Hematopoietic multipotent progenitor cell (in vitro differentiated cells): ENCODE measurements around the gene KIRREL3. TPM values are rescaled to one million over a fixed set of nuclear protein-coding genes. Genes with fewer than 3 reads are reported as not detected.

ENCODE experiments used
- DNase-seq, 3 donors: peaks; one replicate each; pipeline ENCODE4 v3.0.0-alpha.2; 2011 to 2015; ENCODE audit warnings: low read depth in 2 of 3, low spot score in 2 of 3
- total RNA-seq: library from RNA; depleted of rRNA; stranded (reverse); fragments of >200 nt; gene quantifications from one replicate; pipeline ENCODE4 v1.2.3, GENCODE V29; 2012

The KIRREL3 gene
- total RNA-seq, 1 donor = not detected

DNA sequence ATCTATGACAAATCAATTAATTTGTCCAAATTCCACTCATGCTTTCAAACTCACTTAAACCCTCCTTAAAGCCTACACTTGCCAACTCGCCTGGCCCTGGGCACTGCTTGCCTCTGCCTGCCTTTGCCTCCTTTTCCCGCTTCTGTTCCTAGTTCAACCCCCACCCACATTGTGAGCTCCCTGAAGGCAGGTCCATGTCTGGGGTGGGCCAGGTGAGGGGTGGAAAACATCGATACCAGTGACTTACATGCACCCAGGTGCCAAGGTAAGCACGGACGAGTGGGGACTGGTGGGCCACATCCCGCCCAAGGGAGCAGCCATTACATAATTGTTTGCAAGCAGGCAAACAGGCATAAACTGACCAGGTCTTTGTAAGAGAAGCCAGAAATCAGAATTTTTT, 498.9 kb downstream of the KIRREL3 start:
- DNase-seq = no peak

DNA sequence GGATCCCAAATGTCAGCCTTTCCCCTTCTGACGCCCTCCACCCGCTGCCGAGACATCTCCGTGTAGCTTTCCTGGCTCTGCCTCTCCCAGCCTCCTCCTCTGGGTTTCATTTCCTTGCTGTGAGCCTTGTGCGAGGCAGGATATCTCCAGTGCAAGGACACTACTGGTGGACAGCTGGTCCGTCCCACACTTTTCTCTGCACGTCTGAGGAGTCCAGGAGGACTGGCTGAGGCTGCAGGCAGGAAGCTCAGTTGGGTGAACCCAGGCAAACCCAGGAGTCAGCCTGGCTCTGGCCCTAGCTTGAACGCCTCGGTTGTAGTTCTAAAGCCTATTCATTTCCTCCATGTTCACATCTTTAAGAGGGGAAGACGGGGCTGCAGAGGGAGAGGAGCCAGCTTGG, 499.6 kb downstream of the KIRREL3 start:
- DNase-seq = no peak

DNA sequence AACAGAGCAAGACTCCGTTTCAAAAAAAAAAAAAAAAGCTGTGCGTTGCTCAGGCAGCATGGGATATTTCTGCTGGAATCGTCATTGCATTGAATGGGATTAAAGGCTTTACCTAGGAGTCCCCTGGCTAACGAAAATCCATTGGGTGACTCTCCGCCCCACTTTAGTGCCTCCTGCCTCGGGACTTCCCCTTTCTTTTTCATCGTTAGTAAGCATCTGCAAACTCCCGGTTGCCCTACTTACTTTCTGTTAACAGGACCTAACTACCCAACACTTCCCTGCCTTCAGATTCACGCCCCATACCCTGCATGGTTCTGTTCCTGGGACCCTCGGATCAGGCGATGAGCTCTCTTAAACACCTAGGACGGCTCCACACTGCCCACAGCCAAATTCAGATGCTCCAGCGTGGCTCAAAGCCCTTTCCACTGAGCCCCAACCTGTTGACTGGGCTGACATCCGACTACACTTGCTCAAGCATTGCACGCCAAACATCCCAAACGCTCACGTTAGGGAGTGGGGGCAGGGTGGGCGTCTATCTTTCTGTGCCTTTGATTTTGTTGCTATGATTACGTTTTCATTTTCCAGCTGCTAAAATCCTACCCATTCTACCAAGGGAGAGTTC, 501.3 kb downstream of the KIRREL3 start:
- DNase-seq = peak in 1 of 3 donors; percentile 53

GRCh38 chr11:126498281-126498680, 502.3 kb downstream of the KIRREL3 start:
- no peak for DNase-seq

GRCh38 chr11:126497581-126498122, 502.9 kb downstream of the KIRREL3 start:
- DNase-seq = no peak

GRCh38 chr11:126496576-126497337, 503.8 kb downstream of the KIRREL3 start:
- no peak for DNase-seq

GRCh38 chr11:126495281-126496220, 505.0 kb downstream of the KIRREL3 start:
- DNase-seq = no peak

DNA sequence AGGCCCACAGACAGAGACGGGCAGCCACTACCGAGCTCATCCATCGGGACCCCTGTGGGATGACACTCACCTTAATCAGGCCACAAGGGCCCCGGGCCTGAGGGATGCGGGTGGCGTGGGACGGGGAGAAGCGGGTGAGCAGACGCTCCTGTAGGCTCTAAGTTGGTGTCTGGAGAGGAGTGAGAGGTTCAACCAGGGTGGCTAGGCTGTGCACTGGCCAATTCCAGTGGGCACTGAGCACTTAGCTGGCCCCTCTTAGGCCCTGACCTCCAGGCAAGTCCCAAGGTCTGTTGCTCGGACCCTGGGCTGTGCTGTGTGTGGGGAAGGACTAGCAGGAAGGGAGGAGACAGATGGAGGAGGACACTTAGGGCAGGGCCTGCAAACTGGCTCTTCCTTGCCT, 505.7 kb downstream of the KIRREL3 start:
- DNase-seq = no peak

DNA sequence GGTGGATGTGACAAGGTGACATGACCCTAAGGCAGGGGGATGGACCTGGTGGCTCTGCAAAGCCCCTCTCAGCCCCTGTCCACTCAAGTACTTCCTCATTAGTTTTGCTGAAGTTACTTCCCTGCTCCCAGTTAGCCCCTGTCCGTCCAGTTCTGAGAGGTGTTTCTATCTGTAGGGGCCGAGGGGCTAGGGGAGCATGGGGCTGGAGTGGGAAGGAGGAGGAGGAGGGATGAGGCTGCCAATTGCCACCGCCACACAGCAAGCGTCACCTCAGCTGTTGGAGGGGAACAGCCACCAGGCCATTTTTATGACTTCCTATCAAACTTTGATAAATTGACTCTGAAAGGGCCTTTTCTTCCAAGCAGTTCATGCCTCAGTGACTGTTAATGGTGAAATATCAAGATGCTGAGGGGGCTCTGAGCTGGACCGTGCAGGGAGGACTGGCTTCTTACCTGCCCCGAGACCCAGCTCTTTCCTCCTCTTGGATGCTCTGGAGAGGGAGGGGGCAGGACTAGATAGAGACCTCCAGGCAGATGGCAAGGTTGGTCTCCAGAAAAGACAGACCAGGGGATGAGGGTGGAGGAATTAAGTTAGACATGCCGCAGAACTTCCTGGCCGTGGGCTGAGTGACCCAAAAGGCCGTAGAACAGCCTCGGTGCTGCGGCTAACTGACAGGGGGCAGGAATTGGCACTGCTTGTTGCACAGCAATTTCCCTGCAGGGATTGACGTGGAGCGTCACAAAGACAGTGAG, 508.1 kb downstream of the KIRREL3 start:
- DNase-seq = no peak

GRCh38 chr11:126491092-126491491, 509.5 kb downstream of the KIRREL3 start:
- DNase-seq = no peak

DNA sequence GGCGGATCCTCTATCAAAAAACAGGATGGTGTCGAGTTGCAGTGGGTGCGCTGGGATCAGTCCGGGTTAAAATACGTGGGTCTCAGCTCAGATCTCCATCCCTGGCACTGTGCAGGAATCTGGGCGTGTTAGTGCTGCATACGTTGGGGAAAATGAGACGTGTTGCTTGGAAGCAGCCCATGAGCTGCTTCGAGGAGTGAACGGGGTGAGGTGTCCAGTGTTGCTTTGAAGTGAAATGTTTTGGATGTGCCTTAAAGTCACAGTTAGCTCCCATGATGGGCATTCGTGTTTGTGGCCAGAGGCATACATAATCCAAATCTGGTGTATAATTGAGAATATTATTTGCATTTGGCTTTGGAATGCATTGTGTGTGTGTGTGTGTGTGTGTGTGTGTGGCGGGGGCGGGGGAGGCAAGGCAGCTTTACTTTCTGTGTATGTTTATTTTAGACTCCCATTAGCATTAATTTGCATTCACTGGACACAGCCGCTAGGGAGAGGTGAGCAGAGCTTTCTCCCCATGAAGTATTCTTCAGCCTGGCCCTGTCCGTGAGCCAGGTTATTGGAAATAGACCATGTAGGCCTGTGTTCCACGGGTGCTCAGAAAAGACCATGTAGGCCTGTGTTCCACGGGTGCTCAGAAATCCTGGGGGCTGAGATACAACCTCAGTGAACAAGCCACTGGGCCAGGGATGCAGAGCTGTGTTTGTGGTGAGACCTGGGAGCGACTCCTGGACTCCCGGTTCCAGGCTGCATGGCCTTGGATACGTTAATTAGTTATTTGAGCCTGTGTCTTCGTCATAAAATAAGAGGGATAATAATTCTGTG, 510.5 kb downstream of the KIRREL3 start:
- no peak for DNase-seq

GRCh38 chr11:126488591-126489370, 511.8 kb downstream of the KIRREL3 start:
- no peak for DNase-seq

- no peak for DNase-seq
Observed at GRCh38 chr11:126487711-126488110, 512.9 kb downstream of the KIRREL3 start.

DNA sequence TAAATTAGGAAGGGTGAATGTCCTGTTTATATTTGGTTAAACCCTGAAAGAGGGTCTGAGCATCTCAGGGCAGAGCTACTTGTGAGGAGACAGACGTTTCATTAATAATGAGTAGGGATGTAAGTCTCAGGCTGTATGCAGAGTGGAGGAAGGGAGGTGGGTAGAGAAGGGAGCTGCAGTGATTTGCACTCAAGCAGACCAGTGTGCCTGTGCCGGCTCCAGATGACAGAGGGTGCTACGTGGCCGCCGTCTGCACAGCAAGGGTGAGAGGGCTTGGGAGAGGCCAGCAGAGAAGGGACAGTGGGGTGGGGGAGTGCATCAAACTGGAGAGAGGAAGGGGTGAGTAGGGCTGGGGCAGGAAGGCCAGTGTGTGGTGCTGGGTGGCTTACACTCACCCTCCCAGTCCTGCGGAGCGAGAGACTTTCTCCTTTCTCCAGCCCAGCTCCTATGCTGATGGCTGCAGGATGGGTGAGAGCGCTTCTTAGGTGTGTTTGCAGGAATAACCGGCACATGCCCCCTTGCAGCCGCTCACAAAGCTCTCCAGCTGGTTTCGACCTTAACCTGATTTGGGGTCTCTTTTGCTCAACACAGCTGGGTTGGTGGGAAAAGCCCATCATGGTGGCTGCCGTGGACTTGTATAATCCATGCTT, 514.5 kb downstream of the KIRREL3 start:
- DNase-seq = no peak

GRCh38 chr11:126485021-126485792, 515.4 kb downstream of the KIRREL3 start:
- no peak for DNase-seq

GRCh38 chr11:126484266-126484665, 516.3 kb downstream of the KIRREL3 start:
- DNase-seq = no peak

DNA sequence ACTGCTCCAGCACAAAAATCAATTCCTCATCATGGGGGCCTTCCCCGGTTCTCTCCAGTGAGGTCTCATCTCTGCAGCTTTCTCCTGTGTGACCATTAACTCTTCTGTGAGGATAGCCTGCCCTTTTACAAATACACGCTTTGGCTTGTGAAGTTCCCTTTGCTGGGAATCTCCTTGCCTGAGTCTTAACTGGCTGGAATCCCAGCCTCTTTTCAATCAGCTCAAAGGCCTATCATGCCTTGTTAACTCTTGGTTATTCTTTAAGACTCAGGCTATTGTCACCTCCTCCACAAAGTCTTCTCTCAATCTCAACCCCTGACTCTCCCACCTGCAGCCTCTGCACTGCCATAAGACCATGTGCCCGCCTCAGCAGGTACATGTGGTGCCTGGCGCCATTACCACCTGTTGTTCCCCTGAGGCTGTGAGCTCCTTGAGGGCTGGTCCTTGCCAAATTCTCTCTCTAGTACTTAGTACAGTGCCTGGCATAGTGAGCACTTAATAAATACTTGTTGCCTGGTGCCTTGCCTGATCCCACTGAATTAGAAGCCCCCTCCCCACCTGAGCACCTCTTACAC, 516.9 kb downstream of the KIRREL3 start:
- no peak for DNase-seq
